GM23338 (cell line): ENCODE data around the gene PRAC1. TPM values are rescaled to one million over a fixed set of nuclear protein-coding genes. Genes with fewer than 3 reads are reported as not detected.

ENCODE experiments used
- ATAC-seq: fragments of 200-7000 bp; cut with Tn5 transposase; 3 replicates; pipeline ENCODE4 v1.9.1; 2020
- DNase-seq: peaks from one replicate; pipeline ENCODE4 v3.0.0-alpha.2; 2015; ENCODE audit warnings: low spot score
- H2AFZ ChIP-seq: fragments of 200-600 bp; sonication (generic); 2 replicates; pipeline ENCODE4 v1.8.0; 2016; ENCODE audit warnings: antibody characterized with exemption, mild to moderate bottlenecking, moderate library complexity
- H3F3A ChIP-seq: fragments of 200-600 bp; sonication (generic); replicated peaks from 2 replicates; pipeline ENCODE4 v1.8.0; 2017; ENCODE audit warnings: antibody characterized with exemption, mixed run types, low read depth
- H3K27ac ChIP-seq: fragments of 200-600 bp; sonication (generic); 2 replicates; pipeline ENCODE4 v1.6.1; 2016; ENCODE audit warnings: low read depth
- H3K27me3 ChIP-seq: fragments of 200-600 bp; sonication (generic); 2 replicates; pipeline ENCODE4 v1.8.0; 2016; ENCODE audit warnings: mild to moderate bottlenecking, mixed run types, moderate library complexity; ENCODE audit not compliant: insufficient read depth
- H3K36me3 ChIP-seq: fragments of 200-600 bp; sonication (generic); 2 replicates; pipeline ENCODE4 v1.8.0; 2016; ENCODE audit warnings: mild to moderate bottlenecking; ENCODE audit not compliant: insufficient read depth
- H3K4me1 ChIP-seq: fragments of 200-600 bp; sonication (generic); 2 replicates; pipeline ENCODE4 v1.8.0; 2016; ENCODE audit warnings: mild to moderate bottlenecking, moderate library complexity; ENCODE audit not compliant: insufficient read depth
- H3K4me2 ChIP-seq: fragments of 200-600 bp; sonication (generic); 2 replicates; pipeline ENCODE4 v1.7.1; 2017; ENCODE audit warnings: mixed run types
- H3K4me3 ChIP-seq: fragments of 200-600 bp; sonication (generic); 2 replicates; pipeline ENCODE4 v1.6.1; 2016; ENCODE audit warnings: mixed run types
- H3K79me2 ChIP-seq: fragments of 200-600 bp; sonication (generic); replicated peaks from 2 replicates; pipeline ENCODE4 v1.8.0; 2017; ENCODE audit warnings: mild to moderate bottlenecking; ENCODE audit not compliant: insufficient read depth
- H3K9me2 ChIP-seq: fragments of 200-600 bp; sonication (generic); 2 replicates; pipeline ENCODE4 v1.8.0; 2017; ENCODE audit not compliant: insufficient read depth
- H4K20me1 ChIP-seq: fragments of 200-600 bp; sonication (generic); replicated peaks from 2 replicates; pipeline ENCODE4 v1.8.0; 2017; ENCODE audit warnings: mild to moderate bottlenecking; ENCODE audit not compliant: insufficient read depth
- H3K27ac Mint-ChIP-seq: 2 replicates; pipeline ENCODE4 v1.8.0; 2020; ENCODE audit warnings: inconsistent platforms, mild to moderate bottlenecking, moderate library complexity, mixed read lengths
- H3K27me3 Mint-ChIP-seq: 3 replicates; pipeline ENCODE4 v1.8.0; 2022; ENCODE audit warnings: low read depth, mild to moderate bottlenecking, moderate library complexity, mixed read lengths, inconsistent platforms; ENCODE audit not compliant: insufficient read depth, poor library complexity
- H3K36me3 Mint-ChIP-seq: 3 replicates; pipeline ENCODE4 v1.8.0; 2021; ENCODE audit warnings: low read depth, mild to moderate bottlenecking, inconsistent platforms, moderate library complexity, mixed read lengths
- H3K4me1 Mint-ChIP-seq: 3 replicates; pipeline ENCODE4 v1.8.0; 2020; ENCODE audit warnings: mild to moderate bottlenecking, inconsistent platforms, mixed read lengths
- H3K4me3 Mint-ChIP-seq: 3 replicates; pipeline ENCODE4 v1.8.0; 2021; ENCODE audit warnings: moderate library complexity, mild to moderate bottlenecking, inconsistent platforms, mixed read lengths
- H3K9me3 Mint-ChIP-seq: 3 replicates; pipeline ENCODE4 v1.8.0; 2020; ENCODE audit warnings: moderate library complexity, mild to moderate bottlenecking, inconsistent platforms, mixed read lengths
- EZH2 ChIP-seq: fragments of 200-600 bp; sonication (generic); IDR thresholded peaks from one replicate; pipeline ENCODE4 v1.8.0; 2017; ENCODE audit warnings: antibody characterized with exemption, mild to moderate bottlenecking, low read depth; ENCODE audit not compliant: unreplicated experiment
- EZH2phosphoT487 ChIP-seq: fragments of 200-600 bp; sonication (generic); IDR thresholded peaks from one replicate; pipeline ENCODE4 v1.8.1; 2018; ENCODE audit warnings: antibody characterized with exemption; ENCODE audit not compliant: unreplicated experiment
- JUNB ChIP-seq: IDR thresholded peaks from one replicate; pipeline ENCODE4 v1.6.1; 2016; ENCODE audit warnings: antibody characterized with exemption; ENCODE audit not compliant: unreplicated experiment
- NANOG ChIP-seq: IDR thresholded peaks from 2 replicates; pipeline ENCODE4 v1.6.1; 2016; ENCODE audit warnings: antibody characterized with exemption, borderline replicate concordance
- ZNF114 ChIP-seq: fragments of 250-450 bp; sonication (Bioruptor Pico); IDR thresholded peaks from 2 replicates; pipeline ENCODE4 v1.5.0; 2020; ENCODE audit warnings: mild to moderate bottlenecking, moderate library complexity
- polyA plus RNA-seq: library from polyadenylated mRNA; unstranded; fragments of >200 nt; fragmentation: Nextera tagmentation; extraction: Ambion mirVana; gene quantifications from 2 replicates; pipeline ENCODE4 v1.2.1, GENCODE V29; 2016
- total RNA-seq: library from RNA; depleted of rRNA; stranded (reverse); fragments of >200 nt; shearing (Covaris generic); gene quantifications from 2 replicates; pipeline ENCODE4 v1.2.3, GENCODE V29; 2014

PRAC1 gene
- total and polyA plus RNA-seq, 2 experiments from 2014 or later: not detected

DNA sequence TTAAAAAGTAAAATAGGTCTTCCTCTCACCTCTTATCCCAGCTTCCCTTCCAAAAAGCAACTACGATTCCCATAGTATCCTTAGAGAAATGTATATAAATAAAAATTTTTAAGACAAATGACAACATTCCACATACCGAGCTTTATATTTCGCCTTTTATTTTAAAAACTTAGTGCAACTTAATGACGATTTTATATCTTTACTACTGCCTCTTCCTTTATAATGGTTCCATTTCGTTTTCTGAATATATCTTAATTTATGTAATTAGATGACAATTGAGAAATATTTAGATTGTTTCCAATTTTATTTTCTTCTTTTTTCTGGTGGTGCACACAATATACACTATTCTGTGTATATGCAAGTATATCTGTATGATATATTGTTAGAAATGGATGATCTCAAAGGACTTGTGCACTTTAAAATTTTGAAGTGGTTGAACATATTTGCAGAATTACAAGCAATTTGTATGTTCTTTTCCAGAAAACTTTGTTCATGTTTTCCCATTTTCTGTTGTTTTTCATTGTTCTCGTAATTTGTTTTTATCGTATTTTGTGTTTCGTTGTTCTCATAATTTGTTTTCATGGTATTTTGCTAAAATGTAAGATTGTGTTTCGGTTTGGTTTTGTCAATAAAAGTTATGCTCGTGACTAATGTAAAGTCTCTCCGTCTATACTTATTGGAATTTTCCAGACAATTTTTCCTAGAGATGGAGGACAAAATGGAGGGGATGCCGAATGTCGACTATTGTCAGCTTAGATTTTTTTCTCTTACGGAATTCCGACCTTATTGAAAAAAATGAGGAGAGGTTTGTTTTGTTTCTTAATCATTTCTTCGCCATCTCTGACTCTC, 26.6 kb upstream of the PRAC1 start:
- H3K27me3 ChIP-seq: peaks cover 100% of the 10 kb centered on the region
- no peak overlapping the region for H3K27ac Mint-ChIP-seq

GRCh38 chr17:48747445-48748363, 25.4 kb upstream of the PRAC1 start:
- H3K9me3 Mint-ChIP-seq: no peaks in the 10 kb centered on the region
- ATAC-seq: peak; percentile 18
- H3K27ac Mint-ChIP-seq: no peak overlapping the region
- peak overlapping the region; percentile 62 for H3K4me2 ChIP-seq
- no peak overlapping the region for H2AFZ ChIP-seq
- no peaks in the 10 kb centered on the region for H3K79me2 ChIP-seq
- no peaks in the 10 kb centered on the region for H3K9me2 ChIP-seq
- H3K4me1 Mint-ChIP-seq: peaks cover 17% of the 10 kb centered on the region
- no peak overlapping the region for H3K27ac ChIP-seq
- no peaks in the 10 kb centered on the region for H3K36me3 Mint-ChIP-seq
- 0 out of 2 replicates have a peak overlapping the region, but pooled peaks have one; percentile 28 for H3K4me3 ChIP-seq
- H3F3A ChIP-seq: peaks cover 32% of the 10 kb centered on the region
- TF ChIP-seq EZH2 (peak; percentile 97), EZH2phosphoT487 (peak; percentile 50), NANOG (no peak)
- no peak overlapping the region for H3K4me3 Mint-ChIP-seq
- H4K20me1 ChIP-seq: peaks cover 58% of the 10 kb centered on the region
- peaks cover 100% of the 10 kb centered on the region for H3K27me3 ChIP-seq
- peaks cover 30% of the 10 kb centered on the region for H3K4me1 ChIP-seq
- peak; percentile 64 for DNase-seq
- no peaks in the 10 kb centered on the region; the same call in 1 of the 2 replicates for H3K36me3 ChIP-seq
- peaks cover 99% of the 10 kb centered on the region for H3K27me3 Mint-ChIP-seq

More for the DNA sequence above, 26.6 kb upstream of the PRAC1 start:
- H3F3A ChIP-seq: peaks cover 30% of the 10 kb centered on the region
- Mint-ChIP-seq H3K4me3 (no peak overlapping the region), H3K4me1 (peaks cover 23% of the 10 kb centered on the region), H3K27me3 (peaks cover 99% of the 10 kb centered on the region), H3K36me3 (no peaks in the 10 kb centered on the region), H3K9me3 (0 out of 3 replicates have a peak, but pooled peaks cover 5% of the 10 kb centered on the region)
- H2AFZ ChIP-seq: no peak overlapping the region
- H4K20me1 ChIP-seq: peaks cover 66% of the 10 kb centered on the region
- H3K4me3 ChIP-seq: no peak overlapping the region
- TF ChIP-seq ZNF114 (CRISPR knock-in tag) (no peak), JUNB (no peak), EZH2 (peak; percentile 78)
- H3K27ac ChIP-seq: no peak overlapping the region
- H3K36me3 ChIP-seq: no peaks in the 10 kb centered on the region; the same call in 1 of the 2 replicates
- H3K4me2 ChIP-seq: no peak overlapping the region
- H3K9me2 ChIP-seq: no peaks in the 10 kb centered on the region
- H3K79me2 ChIP-seq: no peaks in the 10 kb centered on the region
- peaks cover 37% of the 10 kb centered on the region for H3K4me1 ChIP-seq
- ATAC-seq (no peak), DNase-seq (no peak)

- Histone ChIP-seq H3K36me3 (no peaks in the 10 kb centered on the region; the same call in 1 of the 2 replicates), H3K27ac (no peak overlapping the region), H4K20me1 (peaks cover 54% of the 10 kb centered on the region), H3K4me3 (0 out of 2 replicates have a peak overlapping the region, but pooled peaks have one; percentile 26), H3F3A (peaks cover 32% of the 10 kb centered on the region), H3K79me2 (no peaks in the 10 kb centered on the region), H3K4me1 (peaks cover 23% of the 10 kb centered on the region), H3K4me2 (peak overlapping the region; percentile 62), H3K9me2 (no peaks in the 10 kb centered on the region), H3K27me3 (peaks cover 100% of the 10 kb centered on the region), H2AFZ (no peak overlapping the region)
- Mint-ChIP-seq H3K9me3 (no peaks in the 10 kb centered on the region), H3K27me3 (peaks cover 99% of the 10 kb centered on the region), H3K4me1 (peaks cover 17% of the 10 kb centered on the region), H3K4me3 (peak overlapping the region; percentile 25; the same call in 1 of the 3 replicates), H3K27ac (no peak overlapping the region), H3K36me3 (no peaks in the 10 kb centered on the region)
- DNase-seq (peak; percentile 43), ATAC-seq (peak; percentile 12; the same call in 2 of the 3 replicates)
- TF ChIP-seq EZH2 (peak; percentile 94), JUNB (no peak)
Observed at GRCh38 chr17:48746916-48747444, 24.7 kb upstream of the PRAC1 start.
